BLaER1 treated with 17β-estradiol and CSF1 and Interleukin-3, amounts not matched to agents 10 nM and 100 nM (cell line): ENCODE measurements around the gene MAGI1.
"Not testable (repeated sequence)": the region's sequence is repeated elsewhere in the genome, so short reads cannot be mapped to it uniquely, and the experiment has no call there.

Experiments used
- H3K27ac ChIP-seq, 11 experiments: shearing (Covaris generic); formaldehyde crosslinking; 2 replicates each; pipeline ENCODE4 v1.8.1; 2022
- H3K27me3 ChIP-seq, 11 experiments: shearing (Covaris generic); formaldehyde crosslinking; 2 replicates each; pipeline ENCODE4 v1.8.1; 2022
- H3K36me3 ChIP-seq, 11 experiments: shearing (Covaris generic); formaldehyde crosslinking; 2 replicates each; pipeline ENCODE4 v1.8.1; 2022
- H3K4me1 ChIP-seq, 10 experiments: shearing (Covaris generic); formaldehyde crosslinking; 2 replicates each; pipeline ENCODE4 v1.8.1; 2022
- H3K4me2 ChIP-seq, 11 experiments: shearing (Covaris generic); formaldehyde crosslinking; 2 replicates each; pipeline ENCODE4 v1.8.1; 2022
- H3K4me3 ChIP-seq, 10 experiments: shearing (Covaris generic); formaldehyde crosslinking; 2 replicates each; pipeline ENCODE4 v1.8.1; 2022
- H3K9ac ChIP-seq, 11 experiments: shearing (Covaris generic); formaldehyde crosslinking; 2 replicates each; pipeline ENCODE4 v1.8.1; 2022
- H3K9me3 ChIP-seq, 11 experiments: shearing (Covaris generic); formaldehyde crosslinking; replicated peaks in 1 of 11; 2 replicates each; pipeline ENCODE4 v1.8.1; 2022
- H4K20me1 ChIP-seq, 11 experiments: shearing (Covaris generic); formaldehyde crosslinking; 2 replicates each; pipeline ENCODE4 v1.8.1; 2022
- Cebpa-rat ChIP-seq, 11 experiments: shearing (Covaris generic); IDR thresholded peaks; 2 replicates each; pipeline ENCODE4 v1.8.1; 2022

The MAGI1 gene

DNA sequence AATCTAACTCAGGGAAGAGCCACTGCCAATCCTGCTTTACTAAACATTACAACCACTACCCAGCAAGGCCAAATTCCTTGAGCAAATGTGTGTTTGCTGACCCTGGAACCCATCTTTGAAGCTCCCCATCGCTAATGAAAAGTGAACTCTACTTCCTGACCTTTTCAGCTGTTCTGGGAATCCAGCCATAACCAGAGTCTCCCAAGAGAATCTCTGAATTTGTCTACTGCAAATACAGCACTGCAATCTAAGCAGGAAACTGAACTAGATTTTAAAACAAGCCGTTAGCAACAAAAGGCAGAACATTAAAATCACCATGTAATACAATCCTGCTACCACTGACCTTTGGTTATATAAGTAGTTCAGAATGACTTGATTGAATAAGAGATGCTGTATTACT is 309.2 kb downstream of the MAGI1 start:
- Histone ChIP-seq H3K9ac (no peak overlapping the region), H3K36me3 (0 out of 22 replicates have a peak, but pooled peaks cover 0 to 3% (median 0%) of the 10 kb centered on the region in 11 experiments), H3K4me2 (peak overlapping the region in 8 of 11 experiments; percentile 37 to 70 (median 56); a peak in 15 of 22 replicates), H4K20me1 (no peaks in the 10 kb centered on the region), H3K27ac (peak overlapping the region in 2 of 11 experiments; percentile 3 to 23; a peak in 1 of 22 replicates), H3K9me3 (peaks cover 2 to 15% (median 4%) of the 10 kb centered on the region in 11 experiments; a peak in 11 of 22 replicates), H3K27me3 (no peaks in the 10 kb centered on the region), H3K4me1 (peaks cover 14 to 65% (median 37%) of the 10 kb centered on the region in 10 experiments), H3K4me3 (no peak overlapping the region)
- no peak for TF ChIP-seq Cebpa-rat (IDR thresholded peaks at IDR 0.05)

DNA sequence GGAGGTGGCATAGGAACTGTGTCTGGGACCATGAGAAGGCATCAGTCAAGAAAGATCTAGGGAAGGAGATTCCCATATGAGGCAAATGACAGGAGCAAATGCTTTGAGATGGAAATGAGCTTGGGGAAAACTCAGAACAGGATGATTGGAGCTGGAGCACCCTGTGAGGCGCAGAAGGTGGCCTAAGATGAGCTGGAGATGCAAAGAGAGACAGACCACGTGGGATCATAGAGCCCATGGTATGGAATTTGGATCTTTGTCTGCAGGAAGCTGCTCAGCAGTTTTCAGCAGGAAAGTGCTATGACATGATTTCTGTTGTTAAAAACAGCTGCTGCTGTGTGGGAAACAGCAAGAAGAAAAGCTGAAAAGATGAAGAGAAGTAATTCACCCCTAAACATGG is 310.6 kb downstream of the MAGI1 start:
- H4K20me1 ChIP-seq, result no peaks in the 10 kb centered on the region
- H3K4me3 ChIP-seq, result no peak overlapping the region
- H3K9me3 ChIP-seq, result peaks cover 4 to 16% (median 7%) of the 10 kb centered on the region in 11 experiments; a peak in 11 of 22 replicates
- H3K36me3 ChIP-seq, result peaks cover 0 to 6% (median 0%) of the 10 kb centered on the region in 11 experiments; a peak in 1 of 22 replicates
- H3K27me3 ChIP-seq, result no peaks in the 10 kb centered on the region
- H3K4me1 ChIP-seq, result peaks cover 14 to 60% (median 37%) of the 10 kb centered on the region in 10 experiments
- no peak overlapping the region for H3K9ac ChIP-seq
- no peak for TF ChIP-seq Cebpa-rat (IDR thresholded peaks at IDR 0.05)
- no peak overlapping the region for H3K27ac ChIP-seq
- peak overlapping the region; percentile 14 to 70 (median 52); a peak in 19 of 22 replicates for H3K4me2 ChIP-seq

DNA sequence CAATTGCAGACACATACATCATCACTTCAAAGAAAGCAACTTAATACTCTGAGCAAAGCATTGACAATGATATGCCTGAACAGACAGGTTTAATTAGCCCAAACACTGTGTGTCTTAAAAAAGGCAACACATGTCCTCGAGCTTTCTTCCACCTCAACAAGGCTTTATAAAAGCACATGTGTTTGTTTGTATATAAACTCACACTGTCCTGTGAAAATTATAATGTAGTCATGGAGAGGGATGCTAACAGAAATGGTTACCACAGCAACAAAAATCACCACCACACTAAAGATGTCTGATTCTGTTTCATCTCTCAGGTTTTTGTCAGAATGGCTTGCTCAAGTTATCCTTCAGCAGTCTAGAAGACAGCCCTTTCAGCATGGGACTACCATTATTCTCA is 314.7 kb downstream of the MAGI1 start:
- no peaks in the 10 kb centered on the region for H3K27me3 ChIP-seq
- H3K4me1 ChIP-seq, result peaks cover 6 to 22% (median 12%) of the 10 kb centered on the region in 10 experiments
- no peak overlapping the region for H3K27ac ChIP-seq
- H4K20me1 ChIP-seq, result no peaks in the 10 kb centered on the region
- H3K4me2 ChIP-seq, result no peak overlapping the region
- no peak for TF ChIP-seq Cebpa-rat (IDR thresholded peaks at IDR 0.05)
- peaks cover 4 to 13% (median 7%) of the 10 kb centered on the region in 11 experiments; a peak in 10 of 22 replicates for H3K9me3 ChIP-seq
- H3K4me3 ChIP-seq, result no peak overlapping the region
- H3K9ac ChIP-seq, result no peak overlapping the region
- H3K36me3 ChIP-seq, result peaks cover 0 to 6% (median 0%) of the 10 kb centered on the region in 11 experiments; a peak in 1 of 22 replicates

DNA sequence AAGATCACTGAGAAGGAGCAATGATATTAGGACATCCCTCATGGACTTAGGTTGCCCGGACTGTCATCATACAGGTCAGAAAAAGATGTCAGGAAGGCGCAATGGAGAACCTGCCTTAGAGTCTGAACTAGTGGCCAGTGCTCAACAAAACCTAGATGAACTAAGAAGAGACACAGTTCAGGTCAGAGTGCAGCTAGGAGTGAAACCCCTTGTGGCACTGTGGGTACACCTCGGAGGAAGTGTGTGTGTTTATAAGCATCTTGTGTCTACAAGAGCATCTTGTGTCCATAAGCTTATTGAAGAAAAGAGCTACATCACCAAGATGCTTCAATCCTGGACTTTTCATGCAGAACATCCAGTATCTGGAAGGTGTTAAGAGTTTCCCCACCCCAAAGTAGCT is 315.7 kb downstream of the MAGI1 start:
- peaks cover 4 to 13% (median 7%) of the 10 kb centered on the region in 11 experiments; a peak in 10 of 22 replicates for H3K9me3 ChIP-seq
- H3K4me2 ChIP-seq, result peak overlapping the region in 4 of 11 experiments; percentile 10 to 34 (median 22); a peak in 2 of 22 replicates
- no peak overlapping the region for H3K27ac ChIP-seq
- no peak overlapping the region for H3K9ac ChIP-seq
- H4K20me1 ChIP-seq, result no peaks in the 10 kb centered on the region
- H3K27me3 ChIP-seq, result no peaks in the 10 kb centered on the region
- TF ChIP-seq Cebpa-rat (IDR thresholded peaks at IDR 0.05), result no peak
- H3K4me3 ChIP-seq, result no peak overlapping the region
- H3K4me1 ChIP-seq, result peaks cover 1 to 13% (median 3%) of the 10 kb centered on the region in 10 experiments; a peak in 19 of 20 replicates
- H3K36me3 ChIP-seq, result peaks cover 0 to 6% (median 0%) of the 10 kb centered on the region in 11 experiments; a peak in 1 of 22 replicates

DNA sequence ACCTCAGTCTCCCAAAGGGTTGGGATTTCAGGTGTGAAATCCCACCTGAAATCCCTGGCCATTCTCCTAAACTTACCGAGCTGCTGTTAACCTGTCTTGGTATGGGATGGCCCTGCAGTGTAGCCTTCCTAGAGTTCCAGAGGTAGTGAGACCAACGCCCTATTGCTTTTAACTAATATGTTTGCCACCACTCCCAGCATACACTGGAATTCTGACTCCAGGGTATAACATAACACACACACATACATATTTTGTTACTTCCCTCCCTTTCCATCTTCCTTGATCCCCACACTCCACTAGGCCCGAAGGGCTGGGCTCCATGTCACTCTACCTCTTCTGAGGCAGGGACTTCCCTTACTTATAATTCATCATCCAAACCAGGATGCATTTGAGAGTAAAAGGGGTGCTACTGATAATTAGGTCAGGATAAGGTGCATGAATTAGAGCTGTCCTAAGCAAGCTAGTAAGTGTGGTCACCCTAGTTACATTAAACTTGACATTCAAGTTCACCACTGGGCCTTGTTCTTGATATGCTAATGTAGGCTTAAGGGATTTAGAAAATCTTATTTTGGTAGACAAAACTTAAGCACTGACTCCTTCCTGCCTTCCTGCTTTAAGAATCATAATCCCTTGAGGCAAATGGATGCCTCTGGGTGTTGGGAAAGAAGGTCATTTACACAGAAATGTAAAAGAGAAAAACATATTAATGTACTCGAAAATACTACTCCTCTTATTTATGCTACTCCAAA is 317.6 kb downstream of the MAGI1 start:
- H3K36me3 ChIP-seq, result peaks cover 0 to 6% (median 0%) of the 10 kb centered on the region in 11 experiments; a peak in 1 of 22 replicates
- H3K4me2 ChIP-seq, result no peak overlapping the region
- H3K4me3 ChIP-seq, result no peak overlapping the region
- H3K4me1 ChIP-seq, result peaks cover 0 to 12% (median 0%) of the 10 kb centered on the region in 10 experiments; a peak in 7 of 20 replicates
- H3K9me3 ChIP-seq, result peaks cover 4 to 13% (median 7%) of the 10 kb centered on the region in 11 experiments; a peak in 10 of 22 replicates
- no peak for TF ChIP-seq Cebpa-rat (IDR thresholded peaks at IDR 0.05)
- H4K20me1 ChIP-seq, result no peaks in the 10 kb centered on the region
- H3K27me3 ChIP-seq, result no peaks in the 10 kb centered on the region
- H3K27ac ChIP-seq, result no peak overlapping the region
- no peak overlapping the region for H3K9ac ChIP-seq

DNA sequence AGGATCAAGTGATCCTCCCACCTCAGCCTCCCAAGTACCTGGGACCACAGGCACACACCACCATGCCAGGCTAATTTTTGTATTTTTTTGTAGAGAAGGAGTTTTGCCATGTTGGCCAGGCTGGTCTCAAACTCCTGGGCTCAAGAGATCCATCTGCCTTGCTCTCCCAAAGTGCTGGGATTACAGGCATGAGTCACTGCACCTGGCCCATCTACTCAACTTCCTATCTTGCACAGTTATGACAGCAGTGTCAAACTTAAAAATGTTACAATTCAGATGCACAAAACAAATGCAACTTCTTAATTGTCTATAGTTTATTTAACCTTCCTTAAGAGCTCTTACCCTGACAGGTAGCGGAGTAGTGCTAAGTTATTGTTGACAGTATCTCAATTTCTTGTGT is 319.1 kb downstream of the MAGI1 start:
- H3K4me3 ChIP-seq, H3K27me3 ChIP-seq, H4K20me1 ChIP-seq, H3K27ac ChIP-seq, H3K36me3 ChIP-seq, H3K9ac ChIP-seq, H3K4me2 ChIP-seq, H3K9me3 ChIP-seq: not testable (repeated sequence)
- peaks cover 0 to 16% (median 0%) of the 10 kb centered on the region in 10 experiments; a peak in 7 of 20 replicates for H3K4me1 ChIP-seq

DNA sequence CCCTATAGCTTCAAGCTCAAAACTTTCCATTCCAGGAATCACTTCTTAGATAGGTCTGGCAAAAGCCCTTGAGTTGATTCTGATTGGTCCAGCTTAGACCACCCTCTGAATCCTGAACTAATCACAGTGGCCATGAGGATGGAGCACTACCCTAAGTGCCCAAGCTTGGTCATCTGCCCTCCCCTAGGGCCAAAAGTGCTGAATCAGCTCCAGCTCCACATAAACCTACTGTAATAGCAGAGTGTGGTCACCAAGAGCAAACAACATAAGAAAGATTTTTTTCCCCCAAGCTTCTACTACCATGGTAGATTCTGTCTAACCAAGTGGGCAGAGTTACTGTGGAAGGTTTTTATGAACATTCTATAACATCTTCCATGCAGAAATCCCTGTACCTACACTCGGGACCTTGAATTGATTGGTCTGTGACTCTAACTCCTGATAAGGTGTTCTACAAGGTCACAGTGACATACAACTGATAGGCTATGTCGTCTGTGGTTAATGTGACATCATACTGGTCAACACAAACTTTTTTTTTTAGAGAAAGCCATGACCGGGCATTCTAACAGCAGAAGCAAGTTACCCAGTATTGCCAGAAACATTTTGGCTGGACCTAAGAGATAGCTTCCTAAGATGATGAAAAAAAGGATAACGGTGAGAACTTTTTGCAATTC is 320.9 kb downstream of the MAGI1 start:
- Histone ChIP-seq H3K27ac (no peak overlapping the region), H3K27me3 (no peaks in the 10 kb centered on the region), H3K4me1 (peaks cover 0 to 15% (median 0%) of the 10 kb centered on the region in 10 experiments; a peak in 7 of 20 replicates), H3K4me2 (no peak overlapping the region), H4K20me1 (no peaks in the 10 kb centered on the region), H3K9ac (no peak overlapping the region), H3K36me3 (peaks cover 0 to 4% (median 0%) of the 10 kb centered on the region in 11 experiments; a peak in 1 of 22 replicates), H3K9me3 (peaks cover 0 to 9% (median 0%) of the 10 kb centered on the region in 11 experiments; a peak in 6 of 22 replicates), H3K4me3 (no peak overlapping the region)
- TF ChIP-seq Cebpa-rat (IDR thresholded peaks at IDR 0.05), result no peak

DNA sequence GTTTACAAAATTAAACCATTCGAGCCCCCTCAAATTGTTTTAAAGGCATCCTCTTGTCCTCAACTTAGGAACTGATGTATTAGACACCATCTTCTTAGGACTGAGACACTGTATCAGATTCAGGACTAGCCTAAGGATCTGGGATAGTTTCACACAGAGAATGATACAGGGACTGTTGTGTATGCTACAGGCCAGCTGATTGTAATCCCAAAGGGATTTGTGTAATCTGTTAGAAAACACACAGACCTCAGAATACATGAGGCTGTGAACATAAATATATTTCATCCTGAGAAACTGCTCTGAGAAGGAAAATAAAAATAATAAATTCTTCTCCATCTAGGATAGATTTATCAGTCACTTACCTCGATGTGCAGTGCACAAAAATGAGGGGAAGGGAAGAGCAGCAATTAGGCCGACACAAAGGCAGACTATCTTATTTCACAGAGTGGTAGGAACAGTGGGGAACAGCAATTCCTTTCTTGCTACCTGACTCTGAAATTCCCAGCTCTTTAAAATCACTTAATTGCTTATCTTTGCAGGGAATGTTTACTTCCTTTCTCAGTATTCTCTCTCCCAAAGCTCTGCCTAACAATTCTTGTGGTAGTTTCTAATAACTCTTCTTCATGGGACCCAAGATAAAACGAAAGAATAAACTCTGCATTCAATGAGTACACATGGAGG is 322.5 kb downstream of the MAGI1 start:
- Histone ChIP-seq H3K9ac (no peak overlapping the region), H3K4me3 (no peak overlapping the region), H3K27ac (no peak overlapping the region), H3K4me2 (peak overlapping the region in 3 of 11 experiments; percentile 1 to 30 (median 24); a peak in 3 of 22 replicates), H4K20me1 (no peaks in the 10 kb centered on the region), H3K36me3 (peaks cover 0 to 4% (median 0%) of the 10 kb centered on the region in 11 experiments; a peak in 1 of 22 replicates), H3K27me3 (no peaks in the 10 kb centered on the region), H3K4me1 (peaks cover 0 to 15% (median 0%) of the 10 kb centered on the region in 10 experiments; a peak in 4 of 20 replicates), H3K9me3 (peaks cover 0 to 22% (median 11%) of the 10 kb centered on the region in 11 experiments; a peak in 11 of 22 replicates)
- no peak for TF ChIP-seq Cebpa-rat (IDR thresholded peaks at IDR 0.05)
